ENCODE results near the gene CIAO2A.
"Not testable (repeated sequence)": the region's sequence is repeated elsewhere in the genome, so short reads cannot be mapped to it uniquely, and the experiment has no call there.

The CIAO2A gene

DNA sequence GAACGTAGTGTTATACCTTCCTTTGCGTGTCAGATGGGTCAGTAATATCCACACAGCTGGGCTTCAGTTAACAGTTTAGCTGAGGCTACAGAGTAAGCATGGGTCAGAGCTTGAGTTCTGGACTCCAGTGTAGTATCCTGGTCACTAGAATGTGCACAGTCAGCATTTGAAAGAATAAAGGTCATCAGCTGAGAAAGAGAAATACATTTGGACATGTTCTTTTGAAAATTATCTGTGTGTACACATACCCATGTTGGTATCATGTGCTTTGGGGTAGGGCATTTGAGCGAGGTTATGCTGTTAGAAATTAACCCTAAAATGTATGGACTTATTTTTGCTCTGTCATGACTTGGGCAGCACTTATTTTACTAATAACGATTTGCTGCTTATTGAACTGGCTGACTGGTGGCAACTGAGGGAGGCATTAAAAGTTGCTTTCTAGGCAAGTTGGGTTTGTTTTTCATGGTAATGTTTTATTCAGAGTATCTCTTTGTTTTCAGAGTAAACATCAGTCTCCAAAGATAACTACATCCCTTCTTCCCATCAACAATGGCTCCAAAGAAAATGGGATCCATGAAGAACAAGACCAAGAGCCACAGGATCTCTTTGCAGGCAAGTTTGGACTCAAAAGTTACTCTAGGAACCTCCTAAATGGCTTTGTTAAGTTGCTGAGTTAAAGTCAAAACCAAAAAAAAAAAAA, 18.6 kb upstream of the CIAO2A start:
- H3K79me2 ChIP-seq (ENCODE audit: low read length): peaks cover 43% of the 10 kb centered on the region
- peaks cover 38% of the 10 kb centered on the region for H4K20me1 ChIP-seq (ENCODE audit: insufficient read depth, low read length)
- H3K27me3 ChIP-seq (ENCODE audit: low read depth, low read length): no peaks in the 10 kb centered on the region
- H3K4me3 ChIP-seq (ENCODE audit: low read length): no peak overlapping the region
- no peaks in the 10 kb centered on the region for H3K9me3 ChIP-seq (ENCODE audit: insufficient read depth, low read length)
- no peak overlapping the region for H3K9ac ChIP-seq (ENCODE audit: low read length)
- TF ChIP-seq, protein P1, sequence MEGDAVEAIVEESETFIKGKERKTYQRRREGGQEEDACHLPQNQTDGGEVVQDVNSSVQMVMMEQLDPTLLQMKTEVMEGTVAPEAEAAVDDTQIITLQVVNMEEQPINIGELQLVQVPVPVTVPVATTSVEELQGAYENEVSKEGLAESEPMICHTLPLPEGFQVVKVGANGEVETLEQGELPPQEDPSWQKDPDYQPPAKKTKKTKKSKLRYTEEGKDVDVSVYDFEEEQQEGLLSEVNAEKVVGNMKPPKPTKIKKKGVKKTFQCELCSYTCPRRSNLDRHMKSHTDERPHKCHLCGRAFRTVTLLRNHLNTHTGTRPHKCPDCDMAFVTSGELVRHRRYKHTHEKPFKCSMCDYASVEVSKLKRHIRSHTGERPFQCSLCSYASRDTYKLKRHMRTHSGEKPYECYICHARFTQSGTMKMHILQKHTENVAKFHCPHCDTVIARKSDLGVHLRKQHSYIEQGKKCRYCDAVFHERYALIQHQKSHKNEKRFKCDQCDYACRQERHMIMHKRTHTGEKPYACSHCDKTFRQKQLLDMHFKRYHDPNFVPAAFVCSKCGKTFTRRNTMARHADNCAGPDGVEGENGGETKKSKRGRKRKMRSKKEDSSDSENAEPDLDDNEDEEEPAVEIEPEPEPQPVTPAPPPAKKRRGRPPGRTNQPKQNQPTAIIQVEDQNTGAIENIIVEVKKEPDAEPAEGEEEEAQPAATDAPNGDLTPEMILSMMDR (IDR thresholded peaks at IDR 0.05; ENCODE audit: low read depth, low read length): no peak
- no peak for TF ChIP-seq EZH2phosphoT487 (IDR thresholded peaks at IDR 0.05; ENCODE audit: low read depth)
- H3K36me3 ChIP-seq (replicated peaks; ENCODE audit: low read depth, low read length): peaks cover 25% of the 10 kb centered on the region
- H3K4me2 ChIP-seq (ENCODE audit: low read length): no peak overlapping the region
- H2AFZ ChIP-seq (ENCODE audit: low read depth, low read length): no peak overlapping the region
- no peaks in the 10 kb centered on the region for H3K4me1 ChIP-seq (ENCODE audit: low read length)
- H3K27ac ChIP-seq (ENCODE audit: low read length): no peak overlapping the region

DNA sequence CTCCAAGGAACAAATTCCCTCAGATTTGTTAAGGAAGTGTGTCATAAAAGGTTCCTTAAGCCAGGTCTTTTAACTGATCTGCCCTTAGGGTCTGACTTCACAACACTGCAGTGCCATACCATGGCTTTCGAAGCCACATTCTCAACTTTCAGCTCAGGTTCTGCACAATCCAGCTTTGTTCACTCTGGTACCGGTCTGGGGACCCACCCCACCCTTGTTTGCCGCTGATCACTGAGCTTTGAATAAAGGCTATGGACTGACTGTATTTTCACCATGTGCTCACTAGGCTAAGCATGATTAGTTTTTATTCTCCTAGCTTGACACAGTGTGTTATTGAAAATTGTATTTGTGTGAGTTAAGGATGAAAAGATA, 18.0 kb upstream of the CIAO2A start:
- H3K36me3 ChIP-seq (replicated peaks; ENCODE audit: low read depth, low read length): peaks cover 21% of the 10 kb centered on the region
- H3K4me3 ChIP-seq (ENCODE audit: low read length): no peak overlapping the region
- no peak overlapping the region for H2AFZ ChIP-seq (ENCODE audit: low read depth, low read length)
- H3K9ac ChIP-seq (ENCODE audit: low read length): no peak overlapping the region
- no peak overlapping the region for H3K27ac ChIP-seq (ENCODE audit: low read length)
- peaks cover 48% of the 10 kb centered on the region for H3K79me2 ChIP-seq (ENCODE audit: low read length)
- H3K9me3 ChIP-seq (ENCODE audit: insufficient read depth, low read length): no peaks in the 10 kb centered on the region
- H4K20me1 ChIP-seq (ENCODE audit: insufficient read depth, low read length): peaks cover 43% of the 10 kb centered on the region
- TF ChIP-seq EZH2phosphoT487 (IDR thresholded peaks at IDR 0.05; ENCODE audit: low read depth): no peak
- TF ChIP-seq, protein P1 (IDR thresholded peaks at IDR 0.05; ENCODE audit: low read depth, low read length): no peak
- no peaks in the 10 kb centered on the region for H3K27me3 ChIP-seq (ENCODE audit: low read depth, low read length)
- H3K4me1 ChIP-seq (ENCODE audit: low read length): no peaks in the 10 kb centered on the region
- no peak overlapping the region for H3K4me2 ChIP-seq (ENCODE audit: low read length)

DNA sequence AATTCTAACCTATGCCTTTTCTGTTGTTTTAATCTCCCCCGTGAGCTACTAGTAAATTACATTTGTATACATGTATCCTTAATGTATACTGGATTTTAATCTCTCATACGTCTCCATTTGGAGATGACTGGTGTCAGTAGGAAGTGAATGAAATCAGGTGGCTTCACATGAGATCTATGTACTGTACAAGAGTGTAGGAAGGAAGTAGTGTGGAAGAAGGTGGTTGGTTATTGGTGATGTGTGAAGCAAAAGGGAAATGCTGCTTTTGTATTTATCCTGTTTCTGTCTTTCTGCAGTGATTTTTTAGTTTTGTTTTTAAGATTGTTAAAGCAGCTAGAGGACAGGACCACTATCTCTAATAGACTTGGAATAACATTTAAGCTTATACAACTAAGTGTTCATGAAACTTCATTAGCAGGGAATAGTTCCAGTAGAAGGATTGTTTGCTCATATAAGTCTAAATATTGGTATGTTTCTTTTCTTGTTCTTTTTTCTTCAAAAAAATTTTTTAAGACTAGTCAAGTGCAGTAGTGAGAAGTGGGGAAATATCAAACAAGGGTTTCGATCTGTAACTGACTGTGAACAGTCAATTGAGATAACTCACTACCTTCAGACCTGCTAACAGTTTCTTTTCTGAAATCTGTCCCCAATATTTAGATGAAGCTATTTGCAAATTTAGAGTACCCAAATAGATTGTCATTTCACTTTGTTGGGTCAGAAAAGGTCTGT, 17.5 kb upstream of the CIAO2A start:
- no peak for TF ChIP-seq EZH2phosphoT487 (IDR thresholded peaks at IDR 0.05; ENCODE audit: low read depth)
- TF ChIP-seq, protein P1 (IDR thresholded peaks at IDR 0.05; ENCODE audit: low read depth, low read length): no peak
- no peaks in the 10 kb centered on the region for H3K9me3 ChIP-seq (ENCODE audit: insufficient read depth, low read length)
- no peak overlapping the region for H3K4me3 ChIP-seq (ENCODE audit: low read length)
- H4K20me1 ChIP-seq (ENCODE audit: insufficient read depth, low read length): peaks cover 48% of the 10 kb centered on the region
- H3K27ac ChIP-seq (ENCODE audit: low read length): no peak overlapping the region
- no peak overlapping the region for H2AFZ ChIP-seq (ENCODE audit: low read depth, low read length)
- H3K9ac ChIP-seq (ENCODE audit: low read length): no peak overlapping the region
- H3K4me2 ChIP-seq (ENCODE audit: low read length): no peak overlapping the region
- no peaks in the 10 kb centered on the region for H3K4me1 ChIP-seq (ENCODE audit: low read length)
- H3K27me3 ChIP-seq (ENCODE audit: low read depth, low read length): no peaks in the 10 kb centered on the region
- peaks cover 16% of the 10 kb centered on the region for H3K36me3 ChIP-seq (replicated peaks; ENCODE audit: low read depth, low read length)
- peaks cover 54% of the 10 kb centered on the region for H3K79me2 ChIP-seq (ENCODE audit: low read length)

DNA sequence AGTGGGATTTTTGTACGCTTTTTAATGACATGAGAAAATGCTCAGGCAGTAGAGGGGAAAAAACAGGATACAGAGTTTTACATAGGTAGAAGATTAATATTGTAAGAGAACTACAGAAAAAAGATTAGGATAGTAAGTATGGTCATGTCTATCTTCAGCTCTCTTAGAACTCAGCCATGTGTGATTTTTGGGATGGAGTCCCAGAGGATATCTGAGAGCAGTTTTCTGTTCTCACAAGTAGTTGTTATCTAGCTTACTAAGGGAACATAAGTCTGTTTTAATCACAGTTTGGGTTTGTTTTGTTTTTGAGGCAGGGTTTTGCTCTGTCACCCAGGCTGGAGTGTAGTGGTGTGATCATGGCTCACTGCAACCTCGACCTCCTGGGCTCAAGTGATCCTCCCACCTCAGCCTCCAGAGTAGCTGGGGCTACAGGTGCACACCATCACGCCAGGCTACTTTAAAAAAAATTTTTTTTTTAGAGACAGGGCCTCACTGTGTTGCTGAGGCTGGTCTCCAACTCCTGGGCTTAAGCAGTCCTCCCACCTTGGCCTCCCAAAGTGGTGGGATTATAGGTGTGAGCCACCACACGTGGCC, 16.6 kb upstream of the CIAO2A start:
- Histone ChIP-seq H3K36me3 (replicated peaks; ENCODE audit: low read depth, low read length) (peaks cover 16% of the 10 kb centered on the region), H4K20me1 (ENCODE audit: insufficient read depth, low read length) (peaks cover 54% of the 10 kb centered on the region), H3K79me2 (ENCODE audit: low read length) (peaks cover 60% of the 10 kb centered on the region)
- not testable (repeated sequence) for H3K4me1 ChIP-seq (ENCODE audit: low read length); H3K9me3 ChIP-seq (ENCODE audit: insufficient read depth, low read length); H3K27ac ChIP-seq (ENCODE audit: low read length); H2AFZ ChIP-seq (ENCODE audit: low read depth, low read length); H3K4me2 ChIP-seq (ENCODE audit: low read length); H3K4me3 ChIP-seq (ENCODE audit: low read length); H3K27me3 ChIP-seq (ENCODE audit: low read depth, low read length); H3K9ac ChIP-seq (ENCODE audit: low read length)
